GM12892 (cell line): ENCODE data around the gene KIAA1755.

Source experiments
- POLR2A ChIP-seq: IDR thresholded peaks from 2 replicates; pipeline ENCODE4 v1.6.1; 2011; ENCODE audit warnings: low read depth, low read length, control low read depth
- POLR2AphosphoS5 ChIP-seq: IDR thresholded peaks from 2 replicates; pipeline ENCODE4 v1.6.1; 2011; ENCODE audit warnings: low read depth, low read length, control low read depth

DNA sequence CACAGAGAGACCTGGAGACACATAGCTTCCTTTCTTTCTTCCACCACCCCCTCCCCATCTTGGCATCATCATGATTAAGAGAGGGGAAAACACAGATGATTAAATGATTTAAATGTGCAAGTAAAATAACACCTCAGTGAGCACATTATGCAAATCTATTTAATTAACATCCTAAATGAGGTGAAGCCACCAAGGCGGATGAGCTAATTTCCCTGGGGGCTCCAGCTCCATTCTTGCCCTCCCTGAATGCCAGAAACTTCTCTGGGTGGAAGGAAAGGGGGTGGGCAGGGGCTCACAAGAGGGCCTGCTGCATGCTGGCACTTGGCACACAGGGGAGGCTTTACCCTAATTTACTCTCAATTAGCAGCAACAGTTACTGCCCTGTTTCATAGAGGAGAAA, 62.9 kb downstream of the KIAA1755 start:
- no peak for TF ChIP-seq POLR2A
- no peak for TF ChIP-seq POLR2AphosphoS5
